RPMI8226 (cell line): ENCODE measurements around the gene ABHD11.

Experiments used
- DNase-seq: peaks from one replicate; pipeline ENCODE4 v3.0.0-alpha.2; 2015

Gene ABHD11

DNA sequence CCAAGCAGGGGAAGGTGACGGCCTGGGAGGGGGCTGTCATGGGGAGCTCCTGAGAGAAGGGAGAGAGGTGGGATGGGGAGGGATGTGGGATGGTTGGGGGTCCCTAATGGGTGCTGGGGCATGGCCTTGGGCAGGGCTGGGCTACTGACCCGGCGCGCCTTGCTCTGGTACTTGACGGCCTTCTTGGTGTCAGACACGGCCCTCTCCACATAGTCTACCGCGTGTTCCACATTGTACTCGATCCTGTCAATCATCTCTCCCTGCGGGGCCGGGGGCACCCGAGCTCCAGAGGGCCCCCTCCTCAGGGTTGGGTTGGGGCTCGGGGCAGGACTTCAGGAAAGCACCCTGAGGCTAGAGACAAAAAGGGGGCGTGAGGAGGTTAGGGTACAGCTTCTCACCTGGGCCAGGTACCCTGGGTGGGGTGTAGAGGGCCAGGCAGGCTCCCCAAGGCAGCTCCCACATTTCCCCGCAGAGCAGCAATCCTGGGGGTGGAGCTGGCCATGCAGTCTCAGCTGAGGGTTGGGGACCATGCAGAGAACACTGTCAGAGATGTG is 37.9 kb downstream of the ABHD11 start:
- DNase-seq, result no peak

DNA sequence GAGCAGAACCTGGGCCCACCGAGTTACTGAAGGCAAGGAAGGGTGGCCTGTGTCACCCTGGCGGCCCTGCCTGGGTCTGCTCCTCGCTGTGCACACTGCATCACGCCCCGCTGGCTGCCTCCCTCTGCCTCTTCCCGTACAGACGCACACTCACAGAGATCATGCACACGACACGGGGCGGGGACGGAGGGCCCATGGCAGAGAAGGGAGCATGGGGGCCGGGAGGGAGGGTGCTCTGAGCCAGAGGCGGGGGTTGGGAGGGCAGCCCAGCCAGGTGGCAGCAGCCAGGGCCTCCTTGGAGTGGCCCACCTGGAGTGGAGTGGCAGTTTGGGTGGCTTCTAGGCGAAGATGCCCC is 38.6 kb downstream of the ABHD11 start:
- no peak for DNase-seq

GRCh38 chr7:73699370-73700068 is 39.1 kb downstream of the ABHD11 start:
- no peak for DNase-seq

DNA sequence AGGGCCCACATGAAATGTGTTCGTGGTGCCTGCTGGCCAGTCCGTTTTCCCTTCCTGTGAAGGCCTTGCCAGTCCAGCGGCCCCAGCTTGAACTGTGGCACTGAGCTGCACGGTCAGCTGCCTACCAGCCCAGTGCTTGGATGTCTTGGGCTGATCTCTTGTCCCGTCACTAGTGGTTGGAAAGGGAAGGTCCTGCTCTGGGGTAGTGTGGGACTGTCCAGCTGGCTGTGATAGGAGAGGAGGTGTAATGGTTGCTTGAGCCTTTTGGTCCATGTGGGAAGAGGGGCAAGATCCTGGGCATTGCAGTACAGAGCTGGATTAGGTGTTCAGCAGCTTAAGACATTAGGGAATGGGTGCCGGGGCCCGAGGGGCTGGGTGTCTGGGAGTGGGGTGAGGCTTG is 40.2 kb downstream of the ABHD11 start:
- DNase-seq, result no peak

- DNase-seq, result no peak
These were observed 42.2 kb downstream of the ABHD11 start for GRCh38 chr7:73696372-73696771.

- DNase-seq, result no peak
These were observed 48.0 kb downstream of the ABHD11 start for GRCh38 chr7:73690646-73691045.

DNA sequence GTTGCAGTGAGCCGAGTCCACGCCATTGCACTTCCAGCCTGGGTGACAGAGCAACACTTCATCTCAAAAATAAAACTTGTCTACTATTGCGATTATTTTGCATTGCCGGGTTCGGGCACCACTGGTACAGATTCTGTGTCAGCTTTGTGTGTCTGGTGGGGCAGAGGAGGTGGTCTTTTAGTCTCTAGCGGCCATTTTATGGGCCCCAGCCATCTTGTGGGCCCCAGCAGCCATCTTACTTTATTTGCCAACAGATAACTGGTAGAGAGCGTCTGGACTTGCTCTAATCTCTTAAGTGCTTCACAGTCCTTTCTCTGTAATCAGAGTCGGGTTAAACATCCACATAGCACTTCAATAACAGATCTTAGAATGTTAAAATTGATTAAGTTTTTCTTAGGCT is 50.3 kb downstream of the ABHD11 start:
- DNase-seq, result no peak
